Neural cell (in vitro differentiated cells): ENCODE data around the gene SMIM35. TPM values are rescaled to one million over a fixed set of nuclear protein-coding genes. Genes with fewer than 3 reads are reported as not detected.

Experiments
- H2AFZ ChIP-seq: fragments of 200-600, 300-800 bp; sonication (generic), shearing (Covaris generic); 2 replicates; pipeline ENCODE4 v1.6.0; 2014; ENCODE audit warnings: low read depth, mild to moderate bottlenecking, antibody characterized with exemption, low read length, moderate library complexity
- H3F3A ChIP-seq: fragments of 200-600 bp; shearing (Covaris generic); 2 replicates; pipeline ENCODE4 v1.6.1; 2016; ENCODE audit warnings: mild to moderate bottlenecking, moderate library complexity, mixed read lengths, antibody characterized with exemption, low read length; ENCODE audit not compliant: insufficient read depth, poor library complexity, severe bottlenecking
- H3K27ac ChIP-seq: fragments of 200-600, 300-800 bp; sonication (generic), shearing (Covaris generic); 2 replicates; pipeline ENCODE4 v1.5.1; 2014; ENCODE audit warnings: mild to moderate bottlenecking, low read length, moderate library complexity
- H3K27me3 ChIP-seq: fragments of 300-800, 200-600 bp; sonication (generic), shearing (Covaris generic); 2 replicates; pipeline ENCODE4 v1.6.0; 2014; ENCODE audit warnings: mild to moderate bottlenecking, low read depth, low read length, moderate library complexity; ENCODE audit not compliant: insufficient read depth
- H3K36me3 ChIP-seq: fragments of 300-800, 200-600 bp; sonication (generic), shearing (Covaris generic); 2 replicates; pipeline ENCODE4 v1.5.1; 2014; ENCODE audit warnings: mild to moderate bottlenecking, antibody characterized with exemption, low read length, moderate library complexity; ENCODE audit not compliant: insufficient read depth
- H3K4me2 ChIP-seq: fragments of 300-800, 200-600 bp; sonication (generic), shearing (Covaris generic); 2 replicates; pipeline ENCODE4 v1.6.0; 2014; ENCODE audit warnings: mild to moderate bottlenecking, low read length
- H3K4me3 ChIP-seq: fragments of 300-800, 200-600 bp; sonication (generic), shearing (Covaris generic); 2 replicates; pipeline ENCODE4 v1.5.1; 2014; ENCODE audit warnings: mild to moderate bottlenecking, low read length, moderate library complexity
- H3K79me2 ChIP-seq: fragments of 200-600 bp; shearing (Covaris generic); replicated peaks from 2 replicates; pipeline ENCODE4 v1.6.0; 2014; ENCODE audit warnings: mild to moderate bottlenecking, low read length, moderate library complexity; ENCODE audit not compliant: insufficient read depth
- H3K9ac ChIP-seq: fragments of 300-800, 200-600 bp; sonication (generic), shearing (Covaris generic); 2 replicates; pipeline ENCODE4 v1.6.1; 2016; ENCODE audit warnings: mild to moderate bottlenecking, low read length, mixed read lengths
- H3K9me2 ChIP-seq: fragments of 200-600 bp; shearing (Covaris generic); 2 replicates; pipeline ENCODE4 v1.6.1; 2016; ENCODE audit warnings: mild to moderate bottlenecking, low read length, mixed read lengths; ENCODE audit not compliant: insufficient read depth
- H3K9me3 ChIP-seq: fragments of 200-600, 300-800 bp; sonication (generic), shearing (Covaris generic); 2 replicates; pipeline ENCODE4 v1.6.1; 2016; ENCODE audit warnings: mild to moderate bottlenecking, mixed run types, low read length, moderate library complexity, mixed read lengths
- H4K20me1 ChIP-seq: fragments of 200-600 bp; shearing (Covaris generic); 2 replicates; pipeline ENCODE4 v1.6.1; 2016; ENCODE audit warnings: mild to moderate bottlenecking, mixed run types; ENCODE audit not compliant: insufficient read depth
- EP300 ChIP-seq: fragments of 450-650 bp; conservative IDR thresholded peaks from 2 replicates; pipeline ENCODE4 v1.6.1; 2014; ENCODE audit warnings: antibody characterized with exemption, mild to moderate bottlenecking, moderate library complexity; ENCODE audit not compliant: poor library complexity, severe bottlenecking
- EZH2 ChIP-seq: fragments of 200-600, 300-800 bp; shearing (Covaris generic), sonication (generic); IDR thresholded peaks from 2 replicates; pipeline ENCODE4 v1.6.1; 2014; ENCODE audit warnings: antibody characterized with exemption, low read length, borderline replicate concordance, mild to moderate bottlenecking; ENCODE audit not compliant: insufficient read depth, poor library complexity, severe bottlenecking
- MXI1 ChIP-seq: fragments of 450-650 bp; conservative IDR thresholded peaks from 2 replicates; pipeline ENCODE4 v1.6.1; 2014; ENCODE audit warnings: antibody characterized with exemption, mild to moderate bottlenecking; ENCODE audit not compliant: poor library complexity, severe bottlenecking
- POLR2AphosphoS5 ChIP-seq: IDR thresholded peaks from 2 replicates; pipeline ENCODE4 v1.6.1; 2012
- RAD21 ChIP-seq: fragments of 450-650 bp; conservative IDR thresholded peaks from 2 replicates; pipeline ENCODE4 v1.6.1; 2014; ENCODE audit warnings: antibody characterized with exemption, mild to moderate bottlenecking, moderate library complexity
- SMC3 ChIP-seq: fragments of 450-650 bp; conservative IDR thresholded peaks from 2 replicates; pipeline ENCODE4 v1.6.1; 2014; ENCODE audit warnings: antibody characterized with exemption, mild to moderate bottlenecking, moderate library complexity; ENCODE audit not compliant: poor library complexity
- TAF1 ChIP-seq: IDR thresholded peaks from 2 replicates; pipeline ENCODE4 v1.6.1; 2012; ENCODE audit warnings: low read depth
- polyA plus RNA-seq: library from polyadenylated mRNA; depleted of rRNA; stranded (reverse); fragments of >200 nt; gene quantifications from 2 replicates; pipeline ENCODE4 v1.2.3, GENCODE V29; 2014
- TF ChIP-seq, protein P1 (sequence below): fragments of 450-650 bp; IDR thresholded peaks from 2 replicates; pipeline ENCODE4 v1.5.1; 2014; ENCODE audit warnings: antibody characterized with exemption, mild to moderate bottlenecking, moderate library complexity; ENCODE audit not compliant: poor library complexity, severe bottlenecking
- TF ChIP-seq, protein P2 (sequence below): IDR thresholded peaks from 2 replicates; pipeline ENCODE4 v1.6.1; 2012; ENCODE audit warnings: borderline replicate concordance

Gene SMIM35
- polyA plus RNA-seq, 1 donor from 2014 or later = not detected

DNA sequence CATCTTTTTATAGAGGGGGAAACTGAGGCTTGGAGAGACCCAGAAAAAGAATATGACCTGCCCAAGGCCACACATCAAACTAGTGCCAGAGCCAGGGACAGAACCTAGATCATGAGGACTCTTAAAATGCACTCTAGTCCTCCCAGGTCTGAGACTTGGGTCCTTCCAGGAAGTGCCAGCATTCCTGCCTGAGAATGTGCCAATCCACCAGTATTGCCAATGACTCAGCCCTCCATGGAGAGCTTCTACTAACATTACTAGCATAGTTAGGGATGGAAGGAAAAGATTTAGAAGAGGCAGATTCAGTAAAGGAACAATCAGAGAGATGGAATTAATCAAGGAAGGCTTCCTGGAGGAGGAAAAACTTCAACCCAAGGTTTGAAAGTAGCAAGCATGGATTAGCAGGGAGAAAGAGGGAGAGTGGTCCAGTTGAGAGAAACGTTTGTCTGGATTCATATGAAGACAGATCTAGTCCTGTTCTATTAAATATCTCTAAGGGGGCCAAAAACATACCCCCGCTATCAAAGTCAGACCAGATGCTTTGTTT lies 20.1 kb upstream of the SMIM35 start:
- Histone ChIP-seq H4K20me1 (no peaks in the 10 kb centered on the region), H3K36me3 (no peaks in the 10 kb centered on the region), H2AFZ (no peak overlapping the region), H3K9me2 (no peaks in the 10 kb centered on the region), H3K27me3 (no peaks in the 10 kb centered on the region), H3F3A (no peaks in the 10 kb centered on the region), H3K9ac (no peak overlapping the region), H3K9me3 (no peaks in the 10 kb centered on the region), H3K4me2 (no peak overlapping the region), H3K79me2 (no peaks in the 10 kb centered on the region), H3K4me3 (no peak overlapping the region), H3K27ac (no peak overlapping the region)
- no peak for TF ChIP-seq POLR2AphosphoS5
- no peak for TF ChIP-seq SMC3
- no peak for TF ChIP-seq EZH2
- no peak for TF ChIP-seq MXI1
- no peak for TF ChIP-seq TAF1
- TF ChIP-seq, protein P1, sequence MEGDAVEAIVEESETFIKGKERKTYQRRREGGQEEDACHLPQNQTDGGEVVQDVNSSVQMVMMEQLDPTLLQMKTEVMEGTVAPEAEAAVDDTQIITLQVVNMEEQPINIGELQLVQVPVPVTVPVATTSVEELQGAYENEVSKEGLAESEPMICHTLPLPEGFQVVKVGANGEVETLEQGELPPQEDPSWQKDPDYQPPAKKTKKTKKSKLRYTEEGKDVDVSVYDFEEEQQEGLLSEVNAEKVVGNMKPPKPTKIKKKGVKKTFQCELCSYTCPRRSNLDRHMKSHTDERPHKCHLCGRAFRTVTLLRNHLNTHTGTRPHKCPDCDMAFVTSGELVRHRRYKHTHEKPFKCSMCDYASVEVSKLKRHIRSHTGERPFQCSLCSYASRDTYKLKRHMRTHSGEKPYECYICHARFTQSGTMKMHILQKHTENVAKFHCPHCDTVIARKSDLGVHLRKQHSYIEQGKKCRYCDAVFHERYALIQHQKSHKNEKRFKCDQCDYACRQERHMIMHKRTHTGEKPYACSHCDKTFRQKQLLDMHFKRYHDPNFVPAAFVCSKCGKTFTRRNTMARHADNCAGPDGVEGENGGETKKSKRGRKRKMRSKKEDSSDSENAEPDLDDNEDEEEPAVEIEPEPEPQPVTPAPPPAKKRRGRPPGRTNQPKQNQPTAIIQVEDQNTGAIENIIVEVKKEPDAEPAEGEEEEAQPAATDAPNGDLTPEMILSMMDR = no peak
- TF ChIP-seq RAD21 = no peak
- TF ChIP-seq, protein P2, sequence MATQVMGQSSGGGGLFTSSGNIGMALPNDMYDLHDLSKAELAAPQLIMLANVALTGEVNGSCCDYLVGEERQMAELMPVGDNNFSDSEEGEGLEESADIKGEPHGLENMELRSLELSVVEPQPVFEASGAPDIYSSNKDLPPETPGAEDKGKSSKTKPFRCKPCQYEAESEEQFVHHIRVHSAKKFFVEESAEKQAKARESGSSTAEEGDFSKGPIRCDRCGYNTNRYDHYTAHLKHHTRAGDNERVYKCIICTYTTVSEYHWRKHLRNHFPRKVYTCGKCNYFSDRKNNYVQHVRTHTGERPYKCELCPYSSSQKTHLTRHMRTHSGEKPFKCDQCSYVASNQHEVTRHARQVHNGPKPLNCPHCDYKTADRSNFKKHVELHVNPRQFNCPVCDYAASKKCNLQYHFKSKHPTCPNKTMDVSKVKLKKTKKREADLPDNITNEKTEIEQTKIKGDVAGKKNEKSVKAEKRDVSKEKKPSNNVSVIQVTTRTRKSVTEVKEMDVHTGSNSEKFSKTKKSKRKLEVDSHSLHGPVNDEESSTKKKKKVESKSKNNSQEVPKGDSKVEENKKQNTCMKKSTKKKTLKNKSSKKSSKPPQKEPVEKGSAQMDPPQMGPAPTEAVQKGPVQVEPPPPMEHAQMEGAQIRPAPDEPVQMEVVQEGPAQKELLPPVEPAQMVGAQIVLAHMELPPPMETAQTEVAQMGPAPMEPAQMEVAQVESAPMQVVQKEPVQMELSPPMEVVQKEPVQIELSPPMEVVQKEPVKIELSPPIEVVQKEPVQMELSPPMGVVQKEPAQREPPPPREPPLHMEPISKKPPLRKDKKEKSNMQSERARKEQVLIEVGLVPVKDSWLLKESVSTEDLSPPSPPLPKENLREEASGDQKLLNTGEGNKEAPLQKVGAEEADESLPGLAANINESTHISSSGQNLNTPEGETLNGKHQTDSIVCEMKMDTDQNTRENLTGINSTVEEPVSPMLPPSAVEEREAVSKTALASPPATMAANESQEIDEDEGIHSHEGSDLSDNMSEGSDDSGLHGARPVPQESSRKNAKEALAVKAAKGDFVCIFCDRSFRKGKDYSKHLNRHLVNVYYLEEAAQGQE = no peak
- TF ChIP-seq EP300 = no peak

DNA sequence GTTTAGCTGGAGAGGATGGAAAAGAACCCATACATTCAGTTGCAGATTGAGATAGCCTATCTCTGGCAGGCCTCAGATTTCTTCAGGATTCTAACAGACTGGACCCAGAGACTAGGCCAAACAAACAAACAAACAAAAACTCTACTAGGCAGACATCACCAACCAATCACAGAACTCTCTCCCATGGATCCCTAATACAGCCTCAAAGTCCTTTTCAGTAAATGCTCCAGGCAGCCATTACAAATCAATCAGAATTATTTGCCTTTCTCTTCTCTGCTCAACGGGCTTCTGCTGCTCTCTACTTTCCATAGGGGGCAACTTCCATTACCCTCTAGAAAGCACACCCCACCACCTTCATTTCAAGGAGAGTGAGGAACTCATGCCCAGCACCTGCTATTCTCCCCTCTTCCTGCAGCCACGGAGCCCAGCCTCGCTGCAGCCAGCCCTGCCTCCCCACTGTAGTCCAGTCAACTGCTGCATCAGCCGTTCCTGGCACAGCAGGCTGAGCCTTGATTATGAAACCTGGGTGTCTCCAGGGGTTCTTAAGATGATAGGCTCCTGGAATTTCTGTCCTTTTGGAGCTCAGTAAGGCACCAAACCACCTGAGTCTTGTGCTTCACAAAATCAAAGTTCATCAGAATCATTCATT lies 19.0 kb upstream of the SMIM35 start:
- no peak overlapping the region for H3K27ac ChIP-seq
- no peaks in the 10 kb centered on the region for H3K9me3 ChIP-seq
- no peaks in the 10 kb centered on the region for H3K27me3 ChIP-seq
- no peaks in the 10 kb centered on the region for H3F3A ChIP-seq
- H3K9me2 ChIP-seq = no peaks in the 10 kb centered on the region
- H3K9ac ChIP-seq = no peak overlapping the region
- H2AFZ ChIP-seq = no peak overlapping the region
- TF ChIP-seq TAF1 = no peak
- TF ChIP-seq, protein P1 = no peak
- no peak for TF ChIP-seq MXI1
- no peak for TF ChIP-seq EP300
- no peak for TF ChIP-seq SMC3
- TF ChIP-seq RAD21 = no peak
- no peak for TF ChIP-seq EZH2
- no peak for TF ChIP-seq POLR2AphosphoS5
- TF ChIP-seq, protein P2 = no peak
- H4K20me1 ChIP-seq = no peaks in the 10 kb centered on the region
- no peaks in the 10 kb centered on the region for H3K36me3 ChIP-seq
- no peaks in the 10 kb centered on the region for H3K79me2 ChIP-seq
- no peak overlapping the region for H3K4me2 ChIP-seq
- no peak overlapping the region for H3K4me3 ChIP-seq
